ENCODE data around the gene MRPL28.

- TF ChIP-seq, protein P1, sequence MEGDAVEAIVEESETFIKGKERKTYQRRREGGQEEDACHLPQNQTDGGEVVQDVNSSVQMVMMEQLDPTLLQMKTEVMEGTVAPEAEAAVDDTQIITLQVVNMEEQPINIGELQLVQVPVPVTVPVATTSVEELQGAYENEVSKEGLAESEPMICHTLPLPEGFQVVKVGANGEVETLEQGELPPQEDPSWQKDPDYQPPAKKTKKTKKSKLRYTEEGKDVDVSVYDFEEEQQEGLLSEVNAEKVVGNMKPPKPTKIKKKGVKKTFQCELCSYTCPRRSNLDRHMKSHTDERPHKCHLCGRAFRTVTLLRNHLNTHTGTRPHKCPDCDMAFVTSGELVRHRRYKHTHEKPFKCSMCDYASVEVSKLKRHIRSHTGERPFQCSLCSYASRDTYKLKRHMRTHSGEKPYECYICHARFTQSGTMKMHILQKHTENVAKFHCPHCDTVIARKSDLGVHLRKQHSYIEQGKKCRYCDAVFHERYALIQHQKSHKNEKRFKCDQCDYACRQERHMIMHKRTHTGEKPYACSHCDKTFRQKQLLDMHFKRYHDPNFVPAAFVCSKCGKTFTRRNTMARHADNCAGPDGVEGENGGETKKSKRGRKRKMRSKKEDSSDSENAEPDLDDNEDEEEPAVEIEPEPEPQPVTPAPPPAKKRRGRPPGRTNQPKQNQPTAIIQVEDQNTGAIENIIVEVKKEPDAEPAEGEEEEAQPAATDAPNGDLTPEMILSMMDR (IDR thresholded peaks at IDR 0.05), result no peak
- no peak for TF ChIP-seq POLR2AphosphoS5 (IDR thresholded peaks at IDR 0.05; ENCODE audit: low read depth, low read length)
- TF ChIP-seq SIN3A (IDR thresholded peaks at IDR 0.05; ENCODE audit: borderline replicate concordance, insufficient read depth, low read depth, low read length), result no peak
Observed at GRCh38 chr16:373020-373598, 2.8 kb upstream of the MRPL28 start.
